ENCODE results near the gene C1orf116.

GRCh38 chr1:207039380-207040180 is 7.0 kb upstream of the C1orf116 start:
- TF ChIP-seq POLR2AphosphoS5 (IDR thresholded peaks at IDR 0.05) (no peak), CTCF (IDR thresholded peaks at IDR 0.05) (no peak), POLR2A (IDR thresholded peaks at IDR 0.05) (no peak)

All from prostate gland (tissue), 2 donors.